H1 (cell line): ENCODE results near the gene SLC9C2. TPM values are rescaled to one million over a fixed set of nuclear protein-coding genes. Genes with fewer than 3 reads are reported as not detected.
"Not testable (repeated sequence)": the region's sequence is repeated elsewhere in the genome, so short reads cannot be mapped to it uniquely, and the experiment has no call there.

Experiments used
- CTCF ChIA-PET: fragments of 300-600 bp; sonication (Branson Sonifier 250); formaldehyde crosslinking; loops from one replicate; lab custom pipeline; 2021; ENCODE audit not compliant: partially characterized antibody; lab: Charles Lee
- POLR2A ChIA-PET: fragments of 300-600 bp; sonication (Branson Sonifier 250); formaldehyde crosslinking; loops from one replicate; lab custom pipeline; 2021; ENCODE audit warnings: inconsistent platforms; ENCODE audit not compliant: partially characterized antibody; lab: Charles Lee
- DNase-seq, 2 experiments: peaks; one replicate each; pipeline versions ENCODE4 v3.0.0 to v3.0.0-alpha.2; 2010 to 2022; ENCODE audit warnings: low spot score in 2 of 2, low read depth in 1 of 2, mixed read lengths in 1 of 2
- FAIRE-seq: peaks from 2 replicates; lab custom pipeline; 2011; peaks lifted over from hg19 to GRCh38; lab: Jason Lieb, UNC
- H2AFZ ChIP-seq: 2 replicates; pipeline ENCODE4 v1.8.1; 2012; ENCODE audit warnings: low read length, inconsistent platforms
- H2AK5ac ChIP-seq: 2 replicates; pipeline ENCODE4 v1.6.1; 2013; ENCODE audit warnings: low read depth, low read length
- H2BK120ac ChIP-seq: replicated peaks from 2 replicates; pipeline ENCODE3; 2013; ENCODE audit warnings: low read depth, low read length, inconsistent platforms
- H2BK12ac ChIP-seq: 2 replicates; pipeline ENCODE4 v1.6.1; 2013; ENCODE audit warnings: low read depth, low read length
- H2BK15ac ChIP-seq: 2 replicates; pipeline ENCODE4 v1.6.1; 2013; ENCODE audit warnings: low read length
- H2BK20ac ChIP-seq: 2 replicates; pipeline ENCODE4 v1.6.1; 2013; ENCODE audit warnings: low read length
- H2BK5ac ChIP-seq: 2 replicates; pipeline ENCODE4 v1.6.1; 2013; ENCODE audit warnings: low read depth, low read length
- H3K14ac ChIP-seq: 2 replicates; pipeline ENCODE4 v1.6.1; 2013; ENCODE audit warnings: inconsistent platforms; ENCODE audit not compliant: insufficient read length
- H3K18ac ChIP-seq: 2 replicates; pipeline ENCODE4 v1.6.1; 2013; ENCODE audit warnings: low read length; ENCODE audit errors: extremely low read depth
- H3K23ac ChIP-seq: 2 replicates; pipeline ENCODE4 v1.6.1; 2013; ENCODE audit warnings: inconsistent platforms; ENCODE audit not compliant: insufficient read length
- H3K23me2 ChIP-seq: 2 replicates; pipeline ENCODE4 v1.6.1; 2013; ENCODE audit warnings: low read depth, low read length
- H3K27ac ChIP-seq: 2 replicates; pipeline ENCODE4 v1.6.1; 2011; ENCODE audit warnings: low read depth, low read length, inconsistent platforms
- H3K27me3 ChIP-seq, 4 experiments: replicated peaks in 1 of 4; 1 replicate in 1 of 4; 2 replicates in 3 of 4; pipeline versions ENCODE4 v1.6.1 to v1.8.1; 2011 to 2013; ENCODE audit warnings: low read length in 3 of 4, mild to moderate bottlenecking in 3 of 4, inconsistent platforms in 2 of 4, mixed read lengths in 2 of 4, moderate library complexity in 1 of 4; ENCODE audit not compliant: control insufficient read depth in 3 of 4, insufficient read depth in 3 of 4; ENCODE audit errors: extremely low read depth in 1 of 4
- H3K36me3 ChIP-seq, 4 experiments: 2 replicates each; pipeline versions ENCODE4 v1.6.1 to v1.8.1; 2011 to 2013; ENCODE audit warnings: mild to moderate bottlenecking in 4 of 4, low read length in 3 of 4, moderate library complexity in 2 of 4, control low read depth in 1 of 4, inconsistent platforms in 1 of 4; ENCODE audit not compliant: insufficient read depth in 4 of 4, control insufficient read depth in 2 of 4
- H3K4ac ChIP-seq: replicated peaks from 2 replicates; pipeline ENCODE3; 2013; ENCODE audit warnings: low read length, low read depth, mixed read lengths, inconsistent platforms; ENCODE audit not compliant: insufficient read length
- H3K4me1 ChIP-seq, 4 experiments: replicated peaks in 1 of 4; 1 replicate in 1 of 4; 2 replicates in 3 of 4; pipeline versions ENCODE4 v1.6.1 to v1.8.1; 2011 to 2013; ENCODE audit warnings: low read length in 3 of 4, inconsistent platforms in 2 of 4, mixed read lengths in 1 of 4; ENCODE audit not compliant: insufficient read depth in 4 of 4, control insufficient read depth in 3 of 4
- H3K4me2 ChIP-seq, 2 experiments: 2 replicates each; pipeline versions ENCODE4 v1.6.1 to v1.8.1; 2011 to 2013; ENCODE audit warnings: low read depth in 2 of 2, low read length in 2 of 2, control low read depth in 1 of 2, inconsistent platforms in 1 of 2, mild to moderate bottlenecking in 1 of 2; ENCODE audit not compliant: insufficient read depth in 1 of 2
- H3K4me3 ChIP-seq, 4 experiments: fragments of 200-600, 300-600 bp in 1 of 4; sonication (generic), shearing (Covaris generic), sonication (Bioruptor Twin) in 1 of 4; 2 replicates each; pipeline versions ENCODE4 v1.5.1 to v1.8.1; 2011 to 2016; ENCODE audit warnings: low read length in 4 of 4, low read depth in 3 of 4, control low read depth in 2 of 4, inconsistent platforms in 2 of 4, mild to moderate bottlenecking in 2 of 4, mixed read lengths in 1 of 4, moderate library complexity in 1 of 4; ENCODE audit not compliant: insufficient read depth in 2 of 4; ENCODE audit errors: extremely low read depth in 1 of 4
- H3K56ac ChIP-seq: replicated peaks from 2 replicates; pipeline ENCODE3; 2013; ENCODE audit warnings: low read depth, mild to moderate bottlenecking, mixed read lengths, low read length, inconsistent platforms; ENCODE audit not compliant: insufficient read length
- H3K79me1 ChIP-seq: 2 replicates; pipeline ENCODE4 v1.6.1; 2013; ENCODE audit warnings: low read depth, low read length, control low read depth
- H3K79me2 ChIP-seq, 2 experiments: 2 replicates each; pipeline versions ENCODE4 v1.6.1 to v1.8.1; 2012 to 2013; ENCODE audit warnings: low read length in 2 of 2, mild to moderate bottlenecking in 2 of 2, inconsistent platforms in 1 of 2; ENCODE audit not compliant: insufficient read depth in 2 of 2, control insufficient read depth in 1 of 2
- H3K9ac ChIP-seq, 4 experiments: replicated peaks in 1 of 4; 1 replicate in 1 of 4; 2 replicates in 3 of 4; pipeline versions ENCODE4 v1.6.1 to v1.8.1; 2011 to 2013; ENCODE audit warnings: low read depth in 3 of 4, low read length in 3 of 4, control low read depth in 2 of 4, mild to moderate bottlenecking in 2 of 4, moderate library complexity in 2 of 4, inconsistent platforms in 1 of 4; ENCODE audit errors: extremely low read depth in 1 of 4
- H3K9me3 ChIP-seq, 2 experiments: 2 replicates each; pipeline versions ENCODE4 v1.6.1 to v1.8.1; 2012 to 2013; ENCODE audit warnings: mild to moderate bottlenecking in 2 of 2, moderate library complexity in 2 of 2, control low read depth in 1 of 2, inconsistent platforms in 1 of 2, low read depth in 1 of 2, low read length in 1 of 2, mixed read lengths in 1 of 2; ENCODE audit not compliant: insufficient read depth in 2 of 2
- H4K20me1 ChIP-seq, 2 experiments: replicated peaks in 1 of 2; 2 replicates each; pipeline versions ENCODE3 to v1.8.1; 2011 to 2013; ENCODE audit warnings: inconsistent platforms in 2 of 2, low read length in 2 of 2, mild to moderate bottlenecking in 1 of 2; ENCODE audit not compliant: insufficient read depth in 2 of 2, control insufficient read depth in 1 of 2
- H4K5ac ChIP-seq: 2 replicates; pipeline ENCODE4 v1.6.1; 2013; ENCODE audit warnings: low read length, low read depth, mixed read lengths, inconsistent platforms; ENCODE audit not compliant: insufficient read length
- H4K8ac ChIP-seq: 2 replicates; pipeline ENCODE4 v1.8.0; 2013; ENCODE audit warnings: mild to moderate bottlenecking, moderate library complexity, low read length, inconsistent platforms; ENCODE audit not compliant: insufficient read depth; ENCODE audit errors: extremely low read depth
- H4K91ac ChIP-seq: replicated peaks from 2 replicates; pipeline ENCODE3; 2013; ENCODE audit warnings: low read length, mixed read lengths, inconsistent platforms; ENCODE audit not compliant: insufficient read length
- CHD1 ChIP-seq: IDR thresholded peaks from 2 replicates; pipeline ENCODE4 v1.6.1; 2012; ENCODE audit warnings: low read depth, low read length, improper control_type of control experiment
- MAFK ChIP-seq: IDR thresholded peaks from 2 replicates; pipeline ENCODE4 v1.6.1; 2012; ENCODE audit warnings: low read depth, mild to moderate bottlenecking, improper control_type of control experiment, low read length
- POU5F1 ChIP-seq: IDR thresholded peaks from 2 replicates; pipeline ENCODE4 v1.6.1; 2011; ENCODE audit warnings: low read depth, mild to moderate bottlenecking, low read length, moderate library complexity
- RNF2 ChIP-seq: fragments of 200-900, 300-1000 bp; sonication (generic); IDR thresholded peaks from 2 replicates; pipeline ENCODE4 v1.7.1; 2016; ENCODE audit warnings: borderline replicate concordance, low read depth, mild to moderate bottlenecking, antibody characterized with exemption, low read length; ENCODE audit not compliant: poor library complexity, severe bottlenecking; ENCODE audit errors: missing control alignments
- SIRT6 ChIP-seq: IDR thresholded peaks from one replicate; pipeline ENCODE4 v1.7.1; 2012; ENCODE audit warnings: low read length, inconsistent platforms
- TEAD4 ChIP-seq: IDR thresholded peaks from 2 replicates; pipeline ENCODE4 v1.6.1; 2012; ENCODE audit warnings: low read depth, low read length, inconsistent platforms, mixed read lengths
- WGBS, 2 experiments: shearing (Covaris generic) in 1 of 2; methylation state at CpG; one replicate each; pipeline versions ENCODE4 v1.1.6 to v1.1.7; 2013 to 2015; ENCODE audit warnings: low lambda C conversion rate in 2 of 2, mixed read lengths in 2 of 2, inconsistent platforms in 1 of 2, low coverage in 1 of 2, missing lambda C conversion rate in 1 of 2; ENCODE audit not compliant: insufficient replicate concordance in 2 of 2, insufficient coverage in 1 of 2, insufficient read length in 1 of 2; ENCODE audit errors: extremely low coverage in 1 of 2, missing lambda C conversion rate in 1 of 2; 5-methylcytosine and 5-hydroxymethylcytosine counted together
- polyA plus RNA-seq, 7 experiments: library from polyadenylated mRNA; depleted of rRNA in 3 of 7; stranded (reverse) in 5 of 7; unstranded in 2 of 7; fragments of >200 nt in 5 of 7; fragments of 200-250 nt in 2 of 7; gene quantifications; 1 replicate in 5 of 7; 2 replicates in 1 of 7; 4 replicates in 1 of 7; pipeline versions ENCODE4 v1.2.1 to v1.2.3, GENCODE V29; 2011 to 2013; ENCODE audit warnings: missing spikeins in 2 of 7, mixed read lengths in 2 of 7
- total RNA-seq: library from RNA; stranded (reverse); fragmentation: NEBNext Ultra II Directional; extraction: Animal tissue kit (Norgen Biotek cat#: 25700); gene quantifications from 2 replicates; pipeline ENCODE4 v1.2.1, GENCODE V29; 2021

The SLC9C2 gene
- total and polyA plus RNA-seq, 2 of the 8 experiments (the other 6 are each of a cell fraction or from before 2014, with no cell fraction given) = not detected

DNA sequence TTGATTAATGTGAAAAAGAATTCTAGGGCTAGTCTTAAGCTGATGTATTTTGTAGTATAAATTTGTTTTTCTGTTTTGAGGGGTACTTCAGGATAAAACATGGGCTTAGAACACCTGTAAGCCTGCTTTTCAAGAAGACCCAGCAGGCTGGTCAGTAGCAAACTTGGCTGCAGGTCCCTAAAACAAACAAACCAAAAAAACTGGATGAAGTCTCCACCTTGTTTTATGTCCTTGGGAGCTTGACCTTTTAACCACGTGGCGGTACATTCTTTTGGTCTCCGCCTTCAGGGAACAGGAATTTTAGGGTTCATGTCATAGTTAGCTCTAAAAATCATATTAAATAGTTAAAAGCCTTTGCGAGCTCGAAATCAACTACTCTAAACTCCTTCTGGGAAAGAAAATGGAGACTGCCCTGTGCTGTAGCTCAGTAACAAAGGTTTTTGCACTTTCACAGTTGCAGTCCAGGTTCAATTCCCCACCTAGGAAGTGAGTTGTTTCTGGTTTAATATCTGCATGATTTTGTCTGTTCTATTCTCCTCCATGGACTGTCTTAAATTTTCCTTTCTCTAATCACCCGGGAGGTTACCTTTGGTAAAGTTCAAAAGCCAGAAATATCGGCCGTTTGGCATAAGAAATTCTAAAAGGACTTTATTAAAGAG is 107.1 kb downstream of the SLC9C2 start (continued):
- TF ChIP-seq MAFK (no peak), CHD1 (no peak), SIRT6 (no peak), POU5F1 (no peak), TEAD4 (no peak), RNF2 (no peak)

DNA sequence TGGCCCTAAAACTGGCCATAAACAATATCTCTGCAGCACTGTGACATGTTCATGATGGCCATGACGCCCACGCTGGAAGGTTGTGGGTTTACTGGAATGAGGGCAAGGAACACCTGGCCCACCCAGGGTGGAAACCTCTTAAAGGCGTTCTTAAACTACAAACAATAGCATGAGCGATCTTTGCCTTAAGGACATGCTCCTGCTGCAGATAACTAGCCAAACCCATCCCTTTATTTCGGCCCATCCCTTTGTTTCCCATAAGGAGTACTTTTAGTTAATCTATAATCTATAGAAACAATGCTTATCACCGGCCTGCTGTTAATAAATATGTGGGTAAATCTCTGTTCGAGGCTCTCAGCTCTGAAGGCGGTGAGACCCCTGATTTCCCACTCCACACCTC is 109.7 kb downstream of the SLC9C2 start:
- H2BK120ac ChIP-seq, H3K79me2 ChIP-seq, CTCF ChIA-PET, H4K91ac ChIP-seq, H3K79me1 ChIP-seq, H3K27me3 ChIP-seq, H4K8ac ChIP-seq, H2BK15ac ChIP-seq, H3K9ac ChIP-seq, H3K4ac ChIP-seq, H3K4me3 ChIP-seq, H3K4me2 ChIP-seq, H3K56ac ChIP-seq, H3K18ac ChIP-seq, H2BK12ac ChIP-seq, H4K20me1 ChIP-seq, H4K5ac ChIP-seq, H3K27ac ChIP-seq, H2BK20ac ChIP-seq, H2AFZ ChIP-seq, H2BK5ac ChIP-seq, H3K23me2 ChIP-seq, H3K23ac ChIP-seq, FAIRE-seq, H3K14ac ChIP-seq, H3K4me1 ChIP-seq, DNase-seq, H2AK5ac ChIP-seq: not testable (repeated sequence)
- H3K9me3 ChIP-seq = peaks cover 37 to 39% of the 10 kb centered on the region in 2 experiments
- peaks cover 0 to 35% (median 11%) of the 10 kb centered on the region in 4 experiments; a peak in 4 of 8 replicates for H3K36me3 ChIP-seq
- 95% methylated on average over 8 of the region's 8 CpGs; no CpG with 5 or more reads in 1 of the 2 experiments for WGBS, 2 experiments
- POLR2A ChIA-PET = interaction anchor here (1.6 to 3.5 kb wide), 4 partner anchors 12 to 44 kb away, joined by 4 to 18 read pairs (median 7); partner anchors contain the start of gene PRDX6
